GM10248 (cell line): ENCODE measurements around the gene SEC63.
"Not testable (repeated sequence)": the region's sequence is repeated elsewhere in the genome, so short reads cannot be mapped to it uniquely, and the experiment has no call there.

Experiments used
- CTCF ChIA-PET: fragments of 300-600 bp; sonication (Branson Sonifier 250); formaldehyde crosslinking; extraction: SDS; loops from one replicate; lab custom pipeline; 2021; ENCODE audit warnings: antibody characterized with exemption; lab: Yijun Ruan, JAX
- POLR2A ChIA-PET: fragments of 350-650 bp; sonication (Branson Sonifier 250); formaldehyde crosslinking; extraction: SDS; loops from one replicate; lab custom pipeline; 2020; ENCODE audit warnings: antibody characterized with exemption; lab: Yijun Ruan, JAX
- DNase-seq: peaks from one replicate; pipeline ENCODE4 v3.0.0; 2012; ENCODE audit errors: extremely low spot score
- TF ChIP-seq, protein P1 (sequence below): IDR thresholded peaks from 2 replicates; pipeline ENCODE4 v1.5.1; 2012; ENCODE audit warnings: mild to moderate bottlenecking, low read depth; ENCODE audit errors: extremely low read depth, missing control alignments, control extremely low read depth

Gene SEC63, protein sequence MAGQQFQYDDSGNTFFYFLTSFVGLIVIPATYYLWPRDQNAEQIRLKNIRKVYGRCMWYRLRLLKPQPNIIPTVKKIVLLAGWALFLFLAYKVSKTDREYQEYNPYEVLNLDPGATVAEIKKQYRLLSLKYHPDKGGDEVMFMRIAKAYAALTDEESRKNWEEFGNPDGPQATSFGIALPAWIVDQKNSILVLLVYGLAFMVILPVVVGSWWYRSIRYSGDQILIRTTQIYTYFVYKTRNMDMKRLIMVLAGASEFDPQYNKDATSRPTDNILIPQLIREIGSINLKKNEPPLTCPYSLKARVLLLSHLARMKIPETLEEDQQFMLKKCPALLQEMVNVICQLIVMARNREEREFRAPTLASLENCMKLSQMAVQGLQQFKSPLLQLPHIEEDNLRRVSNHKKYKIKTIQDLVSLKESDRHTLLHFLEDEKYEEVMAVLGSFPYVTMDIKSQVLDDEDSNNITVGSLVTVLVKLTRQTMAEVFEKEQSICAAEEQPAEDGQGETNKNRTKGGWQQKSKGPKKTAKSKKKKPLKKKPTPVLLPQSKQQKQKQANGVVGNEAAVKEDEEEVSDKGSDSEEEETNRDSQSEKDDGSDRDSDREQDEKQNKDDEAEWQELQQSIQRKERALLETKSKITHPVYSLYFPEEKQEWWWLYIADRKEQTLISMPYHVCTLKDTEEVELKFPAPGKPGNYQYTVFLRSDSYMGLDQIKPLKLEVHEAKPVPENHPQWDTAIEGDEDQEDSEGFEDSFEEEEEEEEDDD

DNA sequence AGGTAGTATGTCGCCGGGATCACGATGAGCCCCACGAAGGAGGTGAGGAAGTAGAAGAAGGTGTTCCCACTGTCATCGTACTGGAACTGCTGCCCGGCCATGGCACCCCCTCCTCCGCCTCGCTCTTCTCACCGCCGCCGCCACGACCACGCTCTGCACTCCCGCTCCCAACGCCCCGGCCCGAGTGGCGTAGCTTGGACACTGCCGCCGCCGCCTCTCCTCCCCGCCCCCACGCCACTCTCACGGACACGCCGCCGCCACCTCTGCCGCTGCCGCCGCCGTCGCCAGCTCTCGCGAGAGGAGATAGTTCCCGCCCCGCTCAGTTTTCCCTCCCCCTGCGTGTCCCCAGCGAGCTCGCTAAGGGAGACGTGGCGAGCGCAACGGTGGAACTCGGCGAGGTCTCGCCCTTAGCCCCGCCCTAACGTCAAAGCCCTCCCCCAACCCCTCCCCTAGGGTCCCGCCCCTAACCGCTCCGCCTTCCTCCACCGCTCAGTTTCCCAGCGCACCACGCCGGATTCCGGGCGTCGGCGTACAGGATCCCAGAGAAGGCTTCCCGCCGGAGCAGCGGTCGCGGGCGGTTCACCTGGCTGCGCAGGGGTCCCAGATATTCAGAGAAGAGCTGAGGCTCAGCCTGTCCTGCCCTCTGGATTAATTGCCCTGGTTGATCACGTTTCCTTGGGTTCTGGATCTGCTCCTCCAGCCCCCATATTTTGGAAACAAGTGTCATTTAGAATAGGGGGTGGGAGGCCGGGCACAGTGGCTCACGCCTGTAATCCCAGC, at the start of gene SEC63:
SEC63 (minus strand) TSS at position 300 of the 780 bp plus-strand sequence; CDS start at position 101, 199 bp downstream.
- POLR2A ChIA-PET: interaction anchor here (0.5 to 1.4 kb wide), 3 partner anchors 9 to 90 kb away, joined by 3 to 6 read pairs (median 4); no protein-coding TSS in a partner anchor
- CTCF ChIA-PET: no interaction called here

DNA sequence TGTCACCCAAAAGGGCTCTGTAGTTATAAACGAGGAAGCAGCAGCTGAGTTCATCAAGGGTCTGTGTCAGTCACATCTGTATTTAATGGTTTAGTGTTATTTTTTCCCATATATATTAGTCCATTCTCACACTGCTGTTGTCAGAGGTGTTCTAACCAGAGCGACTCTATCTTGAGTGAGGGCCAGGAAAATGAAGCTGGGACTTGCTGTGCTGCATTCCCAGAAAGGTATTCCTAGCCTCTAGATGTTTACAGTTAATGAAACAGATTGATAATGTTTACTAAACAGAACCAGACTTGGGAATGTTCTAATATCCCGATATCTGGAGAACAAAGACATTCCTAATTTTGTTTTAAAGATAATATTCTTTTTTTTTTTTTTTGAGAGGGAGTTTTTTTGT, 48.0 kb upstream of the SEC63 start:
- DNase-seq: no peak
- TF ChIP-seq, protein P1, sequence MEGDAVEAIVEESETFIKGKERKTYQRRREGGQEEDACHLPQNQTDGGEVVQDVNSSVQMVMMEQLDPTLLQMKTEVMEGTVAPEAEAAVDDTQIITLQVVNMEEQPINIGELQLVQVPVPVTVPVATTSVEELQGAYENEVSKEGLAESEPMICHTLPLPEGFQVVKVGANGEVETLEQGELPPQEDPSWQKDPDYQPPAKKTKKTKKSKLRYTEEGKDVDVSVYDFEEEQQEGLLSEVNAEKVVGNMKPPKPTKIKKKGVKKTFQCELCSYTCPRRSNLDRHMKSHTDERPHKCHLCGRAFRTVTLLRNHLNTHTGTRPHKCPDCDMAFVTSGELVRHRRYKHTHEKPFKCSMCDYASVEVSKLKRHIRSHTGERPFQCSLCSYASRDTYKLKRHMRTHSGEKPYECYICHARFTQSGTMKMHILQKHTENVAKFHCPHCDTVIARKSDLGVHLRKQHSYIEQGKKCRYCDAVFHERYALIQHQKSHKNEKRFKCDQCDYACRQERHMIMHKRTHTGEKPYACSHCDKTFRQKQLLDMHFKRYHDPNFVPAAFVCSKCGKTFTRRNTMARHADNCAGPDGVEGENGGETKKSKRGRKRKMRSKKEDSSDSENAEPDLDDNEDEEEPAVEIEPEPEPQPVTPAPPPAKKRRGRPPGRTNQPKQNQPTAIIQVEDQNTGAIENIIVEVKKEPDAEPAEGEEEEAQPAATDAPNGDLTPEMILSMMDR: no peak
- POLR2A ChIA-PET: no interaction called here
- CTCF ChIA-PET: no interaction called here

More for the DNA sequence above, at the start of gene SEC63:
- TF ChIP-seq, protein P1: no peak
- peak; percentile 98 for DNase-seq

DNA sequence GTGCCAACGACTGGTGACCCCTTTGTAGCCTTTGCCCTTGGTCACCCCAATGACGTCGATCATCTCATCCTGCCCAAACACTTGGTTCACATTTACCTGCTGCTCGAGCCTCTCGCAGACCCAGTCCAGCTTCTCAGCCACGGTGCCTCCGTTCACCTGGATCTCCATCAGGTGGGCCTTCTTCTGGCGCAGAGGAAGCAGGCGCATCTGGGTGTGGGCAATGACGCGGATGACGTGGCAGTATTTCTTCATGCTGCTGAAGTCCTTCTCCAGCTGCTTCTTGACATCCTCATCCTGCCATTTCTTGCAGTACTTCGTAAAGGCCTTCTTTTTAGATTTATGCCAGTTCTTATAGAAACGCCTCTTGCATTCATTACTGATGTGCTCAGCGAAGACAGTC, 46.9 kb upstream of the SEC63 start:
- TF ChIP-seq, protein P1: no peak
- no peak for DNase-seq
- CTCF ChIA-PET: no interaction called here
- POLR2A ChIA-PET: no interaction called here

DNA sequence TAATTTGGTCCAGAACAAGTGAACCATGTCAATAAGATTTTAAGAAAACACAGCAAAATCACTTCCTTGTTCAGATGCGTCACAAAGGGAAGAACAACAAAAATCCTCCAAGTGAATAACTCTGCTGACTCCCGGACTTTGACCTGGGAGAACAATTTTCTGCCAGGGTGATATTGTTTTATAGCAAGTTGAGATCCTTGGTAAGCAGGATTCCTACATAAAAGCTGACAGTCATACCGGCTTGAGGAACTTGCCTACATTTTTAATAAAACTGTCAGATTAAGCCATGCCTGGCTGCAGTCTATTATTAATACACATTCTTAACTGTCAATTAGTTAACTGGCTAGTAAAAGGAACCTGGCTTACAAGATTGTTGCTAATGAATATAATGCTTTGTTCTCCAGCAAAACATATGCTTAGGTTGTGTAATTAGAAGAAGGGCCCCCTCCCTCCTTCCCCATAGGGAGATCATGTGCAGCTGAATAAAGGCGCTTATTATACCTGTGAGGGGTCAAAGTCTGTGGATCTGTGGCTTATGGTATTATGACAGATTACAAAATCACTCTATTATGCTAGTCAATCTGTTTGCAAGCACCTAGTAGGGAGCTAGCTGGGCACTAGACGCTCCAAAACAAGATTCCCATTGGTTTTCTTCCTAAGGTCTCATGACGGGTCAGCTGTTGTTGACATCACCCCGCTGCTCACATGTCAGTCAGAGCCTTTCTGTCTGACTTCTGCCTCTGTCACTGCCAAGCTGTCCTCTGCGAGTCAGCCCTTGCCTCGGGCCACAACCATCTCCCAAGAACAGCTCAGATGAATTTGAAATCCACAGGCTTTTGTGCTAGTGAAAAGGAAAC, 44.6 kb upstream of the SEC63 start:
- CTCF ChIA-PET: no interaction called here
- no peak for DNase-seq

DNA sequence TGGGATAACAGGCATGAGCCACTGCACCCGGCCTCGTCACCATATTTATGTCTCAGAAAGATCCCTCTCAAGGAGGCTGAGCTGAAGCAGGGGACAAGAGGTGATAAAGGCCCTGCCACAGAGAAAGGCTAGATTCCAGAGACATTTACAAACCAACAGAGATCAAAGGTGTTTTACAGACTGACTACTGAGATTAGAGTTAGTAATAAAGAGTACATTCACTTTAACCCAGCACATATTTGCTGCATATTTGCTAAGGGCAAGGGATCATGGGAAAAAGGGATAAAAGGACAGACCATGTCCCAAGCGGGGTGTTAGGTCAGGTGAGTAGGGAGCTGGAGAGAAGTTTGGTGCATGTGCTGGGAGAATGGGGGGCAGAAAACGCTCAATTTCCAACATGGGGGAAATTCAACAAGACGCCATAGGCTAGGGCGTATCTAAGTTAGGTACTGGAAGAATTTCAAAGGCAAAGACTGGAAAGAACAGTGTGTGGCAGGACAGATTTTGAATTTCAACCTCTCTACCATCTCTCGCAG, 43.8 kb upstream of the SEC63 start:
- ChIA-PET POLR2A (no interaction called here), CTCF (interaction anchor here (1.3 kb wide), 1 partner anchor 21 kb away, joined by 4 read pairs; no protein-coding TSS in a partner anchor)
- TF ChIP-seq, protein P1: no peak
- no peak for DNase-seq

More for the DNA sequence above, 44.6 kb upstream of the SEC63 start:
- POLR2A ChIA-PET: no interaction called here
- TF ChIP-seq, protein P1: no peak

DNA sequence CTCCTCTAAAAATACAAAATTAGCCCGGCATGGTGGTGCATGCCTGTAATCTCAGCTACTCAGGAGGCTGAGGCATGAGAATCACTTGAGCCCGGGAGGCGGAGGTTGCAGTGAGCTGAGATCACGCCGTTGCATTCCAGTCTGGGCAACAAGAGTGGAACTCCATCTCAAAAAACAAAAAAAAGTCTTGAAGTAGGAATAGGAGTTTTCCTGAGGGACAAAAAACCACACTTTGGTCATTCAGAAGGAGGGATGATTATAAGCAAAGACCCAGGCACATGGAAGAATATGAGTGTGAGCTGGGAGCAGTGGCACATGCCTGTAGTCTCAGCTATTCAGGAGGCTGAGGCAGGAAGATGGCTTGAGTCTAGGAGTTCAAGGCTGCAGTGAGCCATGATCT, 42.3 kb upstream of the SEC63 start:
- DNase-seq, POLR2A ChIA-PET: not testable (repeated sequence)
- CTCF ChIA-PET: interaction anchor here (1.3 kb wide), 1 partner anchor 20 kb away, joined by 4 read pairs; no protein-coding TSS in a partner anchor
